ENCODE data around the gene MYO19.
"Not testable (repeated sequence)": the region's sequence is repeated elsewhere in the genome, so short reads cannot be mapped to it uniquely, and the experiment has no call there.

The MYO19 gene

GRCh38 chr17:36463916-36464764 lies 70.5 kb downstream of the MYO19 start:
- H3K4me3 ChIP-seq (ENCODE audit: low read length): no peak overlapping the region
- DNase-seq (ENCODE audit: low read depth): peak; percentile 72
- no peak for TF ChIP-seq CTCF (conservative IDR thresholded peaks at IDR 0.05; ENCODE audit: low read length)

GRCh38 chr17:36461330-36462110 lies 73.1 kb downstream of the MYO19 start:
- H3K4me3 ChIP-seq (ENCODE audit: low read length): no peak overlapping the region
- DNase-seq (ENCODE audit: low read depth): no peak
- TF ChIP-seq CTCF (conservative IDR thresholded peaks at IDR 0.05; ENCODE audit: low read length): no peak

- H3K4me3 ChIP-seq (ENCODE audit: low read length): no peak overlapping the region
- no peak for DNase-seq (ENCODE audit: low read depth)
- no peak for TF ChIP-seq CTCF (conservative IDR thresholded peaks at IDR 0.05; ENCODE audit: low read length)
These were observed 74.3 kb downstream of the MYO19 start for GRCh38 chr17:36460265-36460937.

- no peak overlapping the region for H3K4me3 ChIP-seq (ENCODE audit: low read length)
- no peak for DNase-seq (ENCODE audit: low read depth)
- no peak for TF ChIP-seq CTCF (conservative IDR thresholded peaks at IDR 0.05; ENCODE audit: low read length)
These were observed 75.1 kb downstream of the MYO19 start for GRCh38 chr17:36459601-36460000.

GRCh38 chr17:36459045-36459444 lies 75.6 kb downstream of the MYO19 start:
- TF ChIP-seq CTCF (conservative IDR thresholded peaks at IDR 0.05; ENCODE audit: low read length): no peak
- no peak overlapping the region for H3K4me3 ChIP-seq (ENCODE audit: low read length)
- DNase-seq (ENCODE audit: low read depth): no peak

GRCh38 chr17:36457701-36458100 lies 77.0 kb downstream of the MYO19 start:
- not testable (repeated sequence) for DNase-seq (ENCODE audit: low read depth)

GRCh38 chr17:36452888-36453287 lies 81.8 kb downstream of the MYO19 start:
- not testable (repeated sequence) for H3K4me3 ChIP-seq (ENCODE audit: low read length); DNase-seq (ENCODE audit: low read depth)

More at GRCh38 chr17:36457701-36458100, 77.0 kb downstream of the MYO19 start:
- H3K4me3 ChIP-seq (ENCODE audit: low read length): not testable (repeated sequence)

- H3K4me3 ChIP-seq (ENCODE audit: low read length); DNase-seq (ENCODE audit: low read depth): not testable (repeated sequence)
These were observed 84.7 kb downstream of the MYO19 start for GRCh38 chr17:36449997-36450396.
